T-helper 1 cell treated with Interleukin-12 subunit alpha and Interleukin-12 subunit beta and Interleukin-4 antibody, amounts not matched to agents 30 μg/mL and 1 μg/mL, for 36 hours (primary cell): ENCODE measurements around the gene ABI2.
"Not testable (repeated sequence)": the region's sequence is repeated elsewhere in the genome, so short reads cannot be mapped to it uniquely, and the experiment has no call there.

Source experiments
- H3K27ac Mint-ChIP-seq: one replicate; pipeline ENCODE4 v1.8.0; 2021; ENCODE audit warnings: mild to moderate bottlenecking, mixed read lengths
- H3K27me3 Mint-ChIP-seq: one replicate; pipeline ENCODE4 v1.8.0; 2021; ENCODE audit warnings: low read depth, mixed read lengths
- H3K36me3 Mint-ChIP-seq: one replicate; pipeline ENCODE4 v1.8.0; 2021; ENCODE audit warnings: low read depth, mixed read lengths
- H3K4me1 Mint-ChIP-seq: one replicate; pipeline ENCODE4 v1.8.0; 2021; ENCODE audit warnings: low read depth, mixed read lengths
- H3K4me3 Mint-ChIP-seq: one replicate; pipeline ENCODE4 v1.8.0; 2021; ENCODE audit warnings: mild to moderate bottlenecking, moderate library complexity, mixed read lengths
- H3K9me3 Mint-ChIP-seq: one replicate; pipeline ENCODE4 v1.8.0; 2021; ENCODE audit warnings: mixed read lengths

The ABI2 gene

GRCh38 chr2:203341741-203342310 lies 13.6 kb downstream of the ABI2 start:
- Mint-ChIP-seq H3K4me3 (no peak overlapping the region), H3K27me3 (no peaks in the 10 kb centered on the region), H3K36me3 (no peaks in the 10 kb centered on the region), H3K9me3 (no peaks in the 10 kb centered on the region), H3K27ac (no peak overlapping the region), H3K4me1 (peaks cover 2% of the 10 kb centered on the region)

GRCh38 chr2:203342374-203342773 lies 14.2 kb downstream of the ABI2 start:
- H3K9me3 Mint-ChIP-seq, H3K27ac Mint-ChIP-seq, H3K27me3 Mint-ChIP-seq, H3K4me3 Mint-ChIP-seq, H3K36me3 Mint-ChIP-seq, H3K4me1 Mint-ChIP-seq: not testable (repeated sequence)

- no peaks in the 10 kb centered on the region for H3K36me3 Mint-ChIP-seq
- H3K27me3 Mint-ChIP-seq = no peaks in the 10 kb centered on the region
- no peak overlapping the region for H3K27ac Mint-ChIP-seq
- H3K4me1 Mint-ChIP-seq = no peaks in the 10 kb centered on the region
- no peaks in the 10 kb centered on the region for H3K9me3 Mint-ChIP-seq
- no peak overlapping the region for H3K4me3 Mint-ChIP-seq
Observed at GRCh38 chr2:203344667-203345066, 16.5 kb downstream of the ABI2 start.

GRCh38 chr2:203346612-203347011 lies 18.4 kb downstream of the ABI2 start:
- H3K9me3 Mint-ChIP-seq = no peaks in the 10 kb centered on the region
- no peaks in the 10 kb centered on the region for H3K36me3 Mint-ChIP-seq
- no peaks in the 10 kb centered on the region for H3K4me1 Mint-ChIP-seq
- no peak overlapping the region for H3K4me3 Mint-ChIP-seq
- H3K27me3 Mint-ChIP-seq = no peaks in the 10 kb centered on the region
- H3K27ac Mint-ChIP-seq = no peak overlapping the region

GRCh38 chr2:203347375-203347774 lies 19.2 kb downstream of the ABI2 start:
- Mint-ChIP-seq H3K4me3 (no peak overlapping the region), H3K9me3 (no peaks in the 10 kb centered on the region), H3K4me1 (no peaks in the 10 kb centered on the region), H3K27ac (no peak overlapping the region), H3K36me3 (no peaks in the 10 kb centered on the region), H3K27me3 (no peaks in the 10 kb centered on the region)

GRCh38 chr2:203352604-203353255 lies 24.5 kb downstream of the ABI2 start:
- no peak overlapping the region for H3K4me3 Mint-ChIP-seq
- no peaks in the 10 kb centered on the region for H3K27me3 Mint-ChIP-seq
- H3K4me1 Mint-ChIP-seq = no peaks in the 10 kb centered on the region
- no peaks in the 10 kb centered on the region for H3K36me3 Mint-ChIP-seq
- H3K27ac Mint-ChIP-seq = no peak overlapping the region
- H3K9me3 Mint-ChIP-seq = no peaks in the 10 kb centered on the region

GRCh38 chr2:203354966-203355365 lies 26.8 kb downstream of the ABI2 start:
- Mint-ChIP-seq H3K27ac (no peak overlapping the region), H3K4me1 (no peaks in the 10 kb centered on the region), H3K9me3 (no peaks in the 10 kb centered on the region), H3K4me3 (no peak overlapping the region), H3K36me3 (no peaks in the 10 kb centered on the region), H3K27me3 (no peaks in the 10 kb centered on the region)

- Mint-ChIP-seq H3K27ac (no peak overlapping the region), H3K36me3 (no peaks in the 10 kb centered on the region), H3K27me3 (no peaks in the 10 kb centered on the region), H3K4me3 (no peak overlapping the region), H3K9me3 (no peaks in the 10 kb centered on the region), H3K4me1 (no peaks in the 10 kb centered on the region)
Observed at GRCh38 chr2:203359450-203359849, 31.3 kb downstream of the ABI2 start.

GRCh38 chr2:203360833-203361430 lies 32.7 kb downstream of the ABI2 start:
- Mint-ChIP-seq H3K9me3 (no peaks in the 10 kb centered on the region), H3K27ac (no peak overlapping the region), H3K4me3 (no peak overlapping the region), H3K27me3 (no peaks in the 10 kb centered on the region), H3K4me1 (no peaks in the 10 kb centered on the region), H3K36me3 (no peaks in the 10 kb centered on the region)

DNA sequence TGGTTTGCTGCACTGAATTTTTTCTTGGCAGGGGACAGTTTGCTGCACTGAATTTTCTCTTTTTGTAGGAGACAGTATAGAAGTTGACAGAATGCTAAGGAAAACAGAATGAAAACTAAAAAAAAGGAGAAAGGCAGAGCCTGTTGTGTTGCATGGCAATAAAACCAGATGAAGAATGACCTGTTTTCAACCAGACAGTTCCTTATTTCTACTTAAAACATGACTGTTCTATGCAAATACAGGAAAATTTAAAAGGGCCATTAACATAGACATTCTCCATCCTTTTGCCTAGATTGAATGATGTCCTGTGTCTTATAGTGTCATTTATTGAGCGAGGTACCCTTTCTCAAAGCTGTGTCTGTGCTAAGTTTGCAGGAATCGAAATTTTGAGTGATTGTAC lies 33.3 kb downstream of the ABI2 start:
- H3K27me3 Mint-ChIP-seq = no peaks in the 10 kb centered on the region
- H3K4me1 Mint-ChIP-seq = no peaks in the 10 kb centered on the region
- no peaks in the 10 kb centered on the region for H3K36me3 Mint-ChIP-seq
- H3K4me3 Mint-ChIP-seq = no peak overlapping the region
- no peak overlapping the region for H3K27ac Mint-ChIP-seq
- H3K9me3 Mint-ChIP-seq = no peaks in the 10 kb centered on the region

GRCh38 chr2:203361922-203362321 lies 33.7 kb downstream of the ABI2 start:
- no peaks in the 10 kb centered on the region for H3K36me3 Mint-ChIP-seq
- no peaks in the 10 kb centered on the region for H3K9me3 Mint-ChIP-seq
- no peak overlapping the region for H3K27ac Mint-ChIP-seq
- H3K27me3 Mint-ChIP-seq = no peaks in the 10 kb centered on the region
- H3K4me3 Mint-ChIP-seq = no peak overlapping the region
- H3K4me1 Mint-ChIP-seq = no peaks in the 10 kb centered on the region

GRCh38 chr2:203366639-203367466 lies 38.7 kb downstream of the ABI2 start:
- peaks cover 6% of the 10 kb centered on the region for H3K36me3 Mint-ChIP-seq
- no peak overlapping the region for H3K4me3 Mint-ChIP-seq
- H3K4me1 Mint-ChIP-seq = no peaks in the 10 kb centered on the region
- H3K27me3 Mint-ChIP-seq = no peaks in the 10 kb centered on the region
- no peak overlapping the region for H3K27ac Mint-ChIP-seq
- H3K9me3 Mint-ChIP-seq = no peaks in the 10 kb centered on the region

DNA sequence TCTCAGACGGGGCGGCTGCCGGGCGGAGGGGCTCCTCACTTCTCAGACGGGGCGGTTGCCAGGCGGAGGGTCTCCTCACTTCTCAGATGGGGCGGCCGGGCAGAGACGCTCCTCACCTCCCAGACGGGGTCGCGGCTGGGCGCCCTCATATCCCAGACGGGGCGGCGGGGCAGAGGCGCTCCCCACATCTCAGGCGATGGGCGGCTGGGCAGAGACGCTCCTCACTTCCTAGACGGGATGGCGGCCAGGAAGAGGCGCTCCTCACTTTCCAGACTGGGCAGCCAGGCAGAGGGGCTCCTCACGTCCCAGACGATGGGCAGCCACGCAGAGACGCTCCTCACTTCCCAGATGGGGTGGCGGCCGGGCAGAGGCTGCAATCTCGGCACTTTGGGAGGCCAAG lies 44.5 kb downstream of the ABI2 start:
- not testable (repeated sequence) for H3K27ac Mint-ChIP-seq, H3K4me1 Mint-ChIP-seq, H3K9me3 Mint-ChIP-seq, H3K27me3 Mint-ChIP-seq, H3K36me3 Mint-ChIP-seq, H3K4me3 Mint-ChIP-seq

DNA sequence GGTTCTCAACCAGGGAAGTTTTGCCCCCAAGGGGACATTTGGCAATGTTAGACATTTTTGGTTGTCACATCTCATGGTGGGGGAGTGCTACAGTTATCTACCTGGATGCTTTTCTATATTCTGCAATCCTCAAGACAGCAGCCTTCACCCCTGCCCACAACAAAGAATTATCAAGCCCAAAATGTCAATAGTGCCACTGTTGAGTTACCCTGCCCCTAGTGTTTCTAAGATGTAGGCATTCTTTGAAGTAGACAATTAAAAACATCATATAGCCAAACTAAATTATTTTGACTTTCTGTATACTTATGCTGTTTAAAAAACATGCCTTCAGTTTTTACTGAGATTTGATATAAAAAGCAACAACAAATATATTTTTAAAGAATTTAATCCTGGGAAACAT lies 48.0 kb downstream of the ABI2 start:
- H3K4me1 Mint-ChIP-seq = peaks cover 2% of the 10 kb centered on the region
- H3K36me3 Mint-ChIP-seq = peaks cover 2% of the 10 kb centered on the region
- no peaks in the 10 kb centered on the region for H3K27me3 Mint-ChIP-seq
- H3K27ac Mint-ChIP-seq = no peak overlapping the region
- H3K9me3 Mint-ChIP-seq = no peaks in the 10 kb centered on the region
- no peak overlapping the region for H3K4me3 Mint-ChIP-seq

GRCh38 chr2:203379156-203379555 lies 51.0 kb downstream of the ABI2 start:
- Mint-ChIP-seq H3K27me3 (no peaks in the 10 kb centered on the region), H3K4me1 (peaks cover 2% of the 10 kb centered on the region), H3K27ac (no peak overlapping the region), H3K9me3 (no peaks in the 10 kb centered on the region), H3K4me3 (no peak overlapping the region), H3K36me3 (peaks cover 1% of the 10 kb centered on the region)
